HepG2 (cell line): ENCODE results near the gene TBCB. TPM values are rescaled to one million over a fixed set of nuclear protein-coding genes. Genes with fewer than 3 reads are reported as not detected.

ENCODE experiments used
- AGO1 ChIP-seq: fragments of 200-400 bp; formaldehyde crosslinking; IDR thresholded peaks from 2 replicates; pipeline ENCODE4 v1.6.1; 2017; ENCODE audit warnings: mild to moderate bottlenecking, low read depth, low read length, moderate library complexity; ENCODE audit not compliant: poor library complexity, severe bottlenecking
- GLMP ChIP-seq: sonication (generic); formaldehyde crosslinking; IDR thresholded peaks from 2 replicates; pipeline ENCODE4 v1.9.0; 2021; ENCODE audit warnings: missing genetic modification reagents, mild to moderate bottlenecking, borderline replicate concordance
- KAT2B ChIP-seq: fragments of 150-350 bp; IDR thresholded peaks from 2 replicates; pipeline ENCODE4 v1.6.1; 2014; ENCODE audit warnings: low read depth, low read length, borderline replicate concordance
- KDM5B ChIP-seq: sonication (generic); formaldehyde crosslinking; IDR thresholded peaks from 2 replicates; pipeline ENCODE4 v1.4.0; 2020; ENCODE audit warnings: missing genetic modification reagents, mild to moderate bottlenecking, borderline replicate concordance
- SP5 ChIP-seq: IDR thresholded peaks from 2 replicates; pipeline ENCODE4 v1.6.1; 2016; ENCODE audit warnings: low read depth, borderline replicate concordance
- THYN1 ChIP-seq: sonication (generic); formaldehyde crosslinking; IDR thresholded peaks from 2 replicates; pipeline ENCODE4 v1.8.1; 2023; ENCODE audit warnings: low read depth, mild to moderate bottlenecking, moderate library complexity, missing genetic modification reagents, borderline replicate concordance
- XBP1 ChIP-seq: sonication (generic); formaldehyde crosslinking; IDR thresholded peaks from 2 replicates; pipeline ENCODE4 v1.5.0; 2020; ENCODE audit warnings: missing genetic modification reagents
- ZBTB1 ChIP-seq: sonication (generic); formaldehyde crosslinking; IDR thresholded peaks from 2 replicates; pipeline ENCODE4 v1.4.0; 2020; ENCODE audit warnings: missing genetic modification reagents, borderline replicate concordance
- ZNF20 ChIP-seq: sonication (generic); formaldehyde crosslinking; IDR thresholded peaks from 2 replicates; pipeline ENCODE4 v1.4.0; 2020; ENCODE audit warnings: mild to moderate bottlenecking, moderate library complexity, missing genetic modification reagents
- ZNF350 ChIP-seq: sonication (generic); formaldehyde crosslinking; IDR thresholded peaks from 2 replicates; pipeline ENCODE4 v1.4.0; 2020; ENCODE audit warnings: mild to moderate bottlenecking, low read depth, missing genetic modification reagents, borderline replicate concordance
- ZNF629 ChIP-seq: sonication (generic); formaldehyde crosslinking; conservative IDR thresholded peaks from 2 replicates; pipeline ENCODE4 v1.5.0; 2020; ENCODE audit warnings: missing genetic modification reagents
- ZNF780A ChIP-seq: sonication (generic); formaldehyde crosslinking; IDR thresholded peaks from 2 replicates; pipeline ENCODE4 v1.8.0; 2022; ENCODE audit warnings: mild to moderate bottlenecking, missing genetic modification reagents, moderate library complexity
- ZNF781 ChIP-seq: sonication (generic); formaldehyde crosslinking; IDR thresholded peaks from 2 replicates; pipeline ENCODE4 v1.5.1; 2020; ENCODE audit warnings: borderline replicate concordance, mild to moderate bottlenecking, missing genetic modification reagents; ENCODE audit errors: not compliant biosample characterization
- ZNF784 ChIP-seq: sonication (generic); formaldehyde crosslinking; IDR thresholded peaks from 2 replicates; pipeline ENCODE4 v1.5.1; 2020; ENCODE audit warnings: missing genetic modification reagents, mild to moderate bottlenecking, borderline replicate concordance
- ZNF891 ChIP-seq: sonication (generic); formaldehyde crosslinking; IDR thresholded peaks from 2 replicates; pipeline ENCODE4 v1.5.0; 2020; ENCODE audit warnings: mild to moderate bottlenecking, missing genetic modification reagents
- polyA plus RNA-seq, 8 experiments: library from polyadenylated mRNA; depleted of rRNA in 3 of 8; stranded (reverse) in 7 of 8; unstranded in 1 of 8; fragments of >200 nt; fragmentation: Illumina TruSeq in 4 of 8; extraction: Trizol in 4 of 8; gene quantifications; 2 replicates each; pipeline versions ENCODE4 v1.2.1 to v1.2.3, GENCODE V29; 2011 to 2016; ENCODE audit warnings: low read depth in 4 of 8, missing spikeins in 1 of 8, mixed read lengths in 1 of 8; ENCODE audit not compliant: insufficient read depth in 1 of 8
- total RNA-seq, 5 experiments: library from RNA; depleted of rRNA; stranded (reverse); fragments of >200 nt; fragmentation: Illumina TruSeq; extraction: Trizol; gene quantifications; 2 replicates each; pipeline ENCODE4 v1.2.3, GENCODE V29; 2016; ENCODE audit warnings: low read depth in 1 of 5
- TF ChIP-seq, protein P1 (sequence below): sonication (generic); formaldehyde crosslinking; IDR thresholded peaks from 2 replicates; pipeline ENCODE4 v1.5.1; 2020; ENCODE audit warnings: mild to moderate bottlenecking, missing genetic modification reagents, borderline replicate concordance
- TF ChIP-seq, protein P2 (sequence below): sonication (generic); formaldehyde crosslinking; IDR thresholded peaks from 2 replicates; pipeline ENCODE4 v1.5.0; 2020; ENCODE audit warnings: missing genetic modification reagents
- TF ChIP-seq, protein P3 (sequence below): sonication (generic); formaldehyde crosslinking; IDR thresholded peaks from 2 replicates; pipeline ENCODE4 v1.8.0; 2023; ENCODE audit warnings: mild to moderate bottlenecking, missing genetic modification reagents
- TF ChIP-seq, protein P4 (sequence below): sonication (generic); formaldehyde crosslinking; IDR thresholded peaks from 2 replicates; pipeline ENCODE4 v1.8.0; 2022; ENCODE audit warnings: missing genetic modification reagents, mild to moderate bottlenecking, moderate library complexity, borderline replicate concordance

TBCB gene
- total and polyA plus RNA-seq, 2 of the 13 experiments (the other 11 are each of a cell fraction or from before 2014, with no cell fraction given), result 271 to 276 TPM

- TF ChIP-seq THYN1 (CRISPR knock-in tag) (no peak), ZNF891 (CRISPR knock-in tag) (no peak), ZNF350 (CRISPR knock-in tag) (peak; percentile 97), ZNF784 (no peak), ZNF781 (peak; percentile 29), ZBTB1 (CRISPR knock-in tag) (no peak), ZNF20 (0 out of 2 replicates have a peak, but pooled peaks have one; percentile 57), AGO1 (no peak), KDM5B (peak; percentile 29; the same call in 1 of the 2 replicates), ZNF780A (CRISPR knock-in tag) (peak; percentile 22; the same call in 1 of the 2 replicates), SP5 (CRISPR knock-in tag) (peak; percentile 36; the same call in 1 of the 2 replicates), KAT2B (no peak), XBP1 (CRISPR knock-in tag) (no peak), GLMP (CRISPR knock-in tag) (no peak), ZNF629 (no peak)
- TF ChIP-seq, protein P1, sequence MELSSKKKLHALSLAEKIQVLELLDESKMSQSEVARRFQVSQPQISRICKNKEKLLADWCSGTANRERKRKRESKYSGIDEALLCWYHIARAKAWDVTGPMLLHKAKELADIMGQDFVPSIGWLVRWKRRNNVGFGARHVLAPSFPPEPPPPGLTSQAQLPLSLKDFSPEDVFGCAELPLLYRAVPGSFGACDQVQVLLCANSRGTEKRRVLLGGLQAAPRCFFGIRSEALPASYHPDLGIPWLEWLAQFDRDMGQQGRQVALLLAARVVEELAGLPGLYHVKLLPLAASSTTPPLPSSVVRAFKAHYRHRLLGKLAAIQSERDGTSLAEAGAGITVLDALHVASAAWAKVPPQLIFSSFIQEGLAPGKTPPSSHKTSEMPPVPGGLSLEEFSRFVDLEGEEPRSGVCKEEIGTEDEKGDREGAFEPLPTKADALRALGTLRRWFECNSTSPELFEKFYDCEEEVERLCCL (CRISPR knock-in tag), result no peak
- TF ChIP-seq, protein P2, sequence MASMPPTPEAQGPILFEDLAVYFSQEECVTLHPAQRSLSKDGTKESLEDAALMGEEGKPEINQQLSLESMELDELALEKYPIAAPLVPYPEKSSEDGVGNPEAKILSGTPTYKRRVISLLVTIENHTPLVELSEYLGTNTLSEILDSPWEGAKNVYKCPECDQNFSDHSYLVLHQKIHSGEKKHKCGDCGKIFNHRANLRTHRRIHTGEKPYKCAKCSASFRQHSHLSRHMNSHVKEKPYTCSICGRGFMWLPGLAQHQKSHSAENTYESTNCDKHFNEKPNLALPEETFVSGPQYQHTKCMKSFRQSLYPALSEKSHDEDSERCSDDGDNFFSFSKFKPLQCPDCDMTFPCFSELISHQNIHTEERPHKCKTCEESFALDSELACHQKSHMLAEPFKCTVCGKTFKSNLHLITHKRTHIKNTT, result no peak
- TF ChIP-seq, protein P3, sequence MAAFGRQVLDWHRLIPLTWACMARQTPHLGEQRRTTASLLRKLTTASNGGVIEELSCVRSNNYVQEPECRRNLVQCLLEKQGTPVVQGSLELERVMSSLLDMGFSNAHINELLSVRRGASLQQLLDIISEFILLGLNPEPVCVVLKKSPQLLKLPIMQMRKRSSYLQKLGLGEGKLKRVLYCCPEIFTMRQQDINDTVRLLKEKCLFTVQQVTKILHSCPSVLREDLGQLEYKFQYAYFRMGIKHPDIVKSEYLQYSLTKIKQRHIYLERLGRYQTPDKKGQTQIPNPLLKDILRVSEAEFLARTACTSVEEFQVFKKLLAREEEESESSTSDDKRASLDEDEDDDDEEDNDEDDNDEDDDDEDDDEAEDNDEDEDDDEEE (CRISPR knock-in tag), result no peak
- TF ChIP-seq, protein P4, sequence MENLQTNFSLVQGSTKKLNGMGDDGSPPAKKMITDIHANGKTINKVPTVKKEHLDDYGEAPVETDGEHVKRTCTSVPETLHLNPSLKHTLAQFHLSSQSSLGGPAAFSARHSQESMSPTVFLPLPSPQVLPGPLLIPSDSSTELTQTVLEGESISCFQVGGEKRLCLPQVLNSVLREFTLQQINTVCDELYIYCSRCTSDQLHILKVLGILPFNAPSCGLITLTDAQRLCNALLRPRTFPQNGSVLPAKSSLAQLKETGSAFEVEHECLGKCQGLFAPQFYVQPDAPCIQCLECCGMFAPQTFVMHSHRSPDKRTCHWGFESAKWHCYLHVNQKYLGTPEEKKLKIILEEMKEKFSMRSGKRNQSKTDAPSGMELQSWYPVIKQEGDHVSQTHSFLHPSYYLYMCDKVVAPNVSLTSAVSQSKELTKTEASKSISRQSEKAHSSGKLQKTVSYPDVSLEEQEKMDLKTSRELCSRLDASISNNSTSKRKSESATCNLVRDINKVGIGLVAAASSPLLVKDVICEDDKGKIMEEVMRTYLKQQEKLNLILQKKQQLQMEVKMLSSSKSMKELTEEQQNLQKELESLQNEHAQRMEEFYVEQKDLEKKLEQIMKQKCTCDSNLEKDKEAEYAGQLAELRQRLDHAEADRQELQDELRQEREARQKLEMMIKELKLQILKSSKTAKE (CRISPR knock-in tag), result peak; percentile 67; the same call in 1 of the 2 replicates
Measured at GRCh38 chr19:36120092-36120983, 5.1 kb downstream of the TBCB start (continued).
